G401 (cell line): ENCODE data around the gene ELOVL6. TPM values are rescaled to one million over a fixed set of nuclear protein-coding genes. Genes with fewer than 3 reads are reported as not detected.

Source experiments
- DNase-seq: peaks from one replicate; pipeline ENCODE4 v3.0.0-alpha.2; 2015; ENCODE audit warnings: low spot score
- in situ Hi-C: cut with HindIII; loops from 2 replicates; pipeline ENCODE4 v1.10.0; 2016; ENCODE audit warnings: low sequenced_read_pairs, mixed read lengths
- total RNA-seq: library from RNA; depleted of rRNA; stranded (reverse); fragments of >200 nt; shearing (Covaris generic); gene quantifications from 2 replicates; pipeline ENCODE4 v1.2.3, GENCODE V29; 2014

Gene ELOVL6
- total RNA-seq, 1 experiment from 2014 or later, result 40.5 TPM

DNA sequence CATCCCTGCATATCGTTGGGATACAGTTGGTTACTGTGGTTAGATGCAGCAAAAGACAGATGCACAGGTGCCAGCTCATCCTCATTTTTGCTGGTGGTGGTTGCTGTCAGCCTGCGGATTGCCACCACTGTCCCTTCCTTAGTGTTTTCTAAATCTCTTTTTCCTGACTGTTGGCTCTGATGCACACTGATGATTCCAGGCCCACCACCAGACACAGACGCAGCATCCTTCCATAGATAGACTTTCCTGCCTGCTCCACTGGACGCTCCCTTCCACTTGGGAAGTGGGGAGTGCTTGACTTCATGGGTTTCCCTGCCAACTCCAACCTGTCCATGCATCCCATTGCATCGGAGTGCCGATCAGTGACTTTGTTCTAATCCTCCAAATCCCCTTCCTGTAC is 184.2 kb downstream of the ELOVL6 start:
- in situ Hi-C loops, result no loop called here
- no peak for DNase-seq

DNA sequence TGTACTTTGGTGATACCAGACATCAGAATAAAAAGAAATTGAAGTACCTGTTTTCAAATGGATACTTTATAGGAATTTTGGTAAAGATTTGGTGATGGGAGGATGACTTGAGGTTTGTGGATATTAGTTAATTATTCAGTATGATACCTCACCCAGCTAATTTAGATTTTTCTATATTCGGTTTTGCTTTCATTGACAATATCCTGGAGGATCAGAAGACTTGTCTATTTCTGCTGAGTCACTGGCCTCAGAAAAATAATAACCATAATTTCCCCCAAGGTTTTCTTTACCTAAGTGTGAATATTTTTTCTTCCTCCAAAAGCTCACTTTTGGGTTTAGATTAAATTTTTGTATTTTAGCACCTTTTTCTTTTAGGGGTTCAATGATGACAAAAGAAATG is 185.5 kb downstream of the ELOVL6 start:
- DNase-seq, result no peak
- in situ Hi-C loops, result no loop called here

- DNase-seq, result no peak
- in situ Hi-C loops, result no loop called here
Observed at GRCh38 chr4:110010797-110011196, 187.6 kb downstream of the ELOVL6 start.

DNA sequence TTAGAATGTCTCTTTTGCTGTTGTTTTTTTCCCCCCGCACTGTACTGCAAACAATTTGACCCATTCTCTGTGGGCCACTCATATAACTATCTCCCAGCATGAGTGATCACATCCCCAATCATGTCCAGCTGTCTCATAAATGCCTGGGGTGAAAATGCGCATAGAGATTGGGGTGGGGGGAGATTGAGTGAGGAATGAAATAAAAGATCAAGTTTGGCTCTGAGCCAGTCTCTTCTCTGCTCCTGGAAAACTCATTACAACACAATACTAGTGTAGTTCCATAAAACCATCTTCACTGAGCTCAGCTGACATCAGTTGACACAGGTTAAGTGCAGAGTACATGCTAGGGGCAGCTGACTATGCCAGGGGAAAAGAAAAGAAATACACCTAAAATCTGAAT is 188.9 kb downstream of the ELOVL6 start:
- DNase-seq, result no peak
- in situ Hi-C loops, result no loop called here

DNA sequence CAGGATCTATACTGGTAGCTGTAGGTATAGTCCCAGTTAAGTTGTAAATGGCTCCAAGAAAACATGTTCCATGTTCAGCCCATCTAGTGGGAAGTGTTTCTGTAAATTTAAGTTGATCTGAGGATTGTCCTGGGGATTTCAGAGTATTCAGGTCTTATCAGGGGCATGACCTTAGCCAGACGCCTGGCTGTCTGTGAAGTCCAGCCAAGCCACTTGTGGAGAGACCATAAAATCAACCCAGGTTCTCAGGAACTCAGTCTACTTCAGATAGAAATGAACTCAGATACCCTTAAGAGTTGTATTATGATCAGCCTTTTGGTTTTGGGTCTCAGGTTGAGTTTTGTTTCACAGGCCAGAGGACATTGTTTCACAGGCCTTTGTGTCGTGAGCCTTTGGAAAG is 189.9 kb downstream of the ELOVL6 start:
- in situ Hi-C loops, result no loop called here
- no peak for DNase-seq

DNA sequence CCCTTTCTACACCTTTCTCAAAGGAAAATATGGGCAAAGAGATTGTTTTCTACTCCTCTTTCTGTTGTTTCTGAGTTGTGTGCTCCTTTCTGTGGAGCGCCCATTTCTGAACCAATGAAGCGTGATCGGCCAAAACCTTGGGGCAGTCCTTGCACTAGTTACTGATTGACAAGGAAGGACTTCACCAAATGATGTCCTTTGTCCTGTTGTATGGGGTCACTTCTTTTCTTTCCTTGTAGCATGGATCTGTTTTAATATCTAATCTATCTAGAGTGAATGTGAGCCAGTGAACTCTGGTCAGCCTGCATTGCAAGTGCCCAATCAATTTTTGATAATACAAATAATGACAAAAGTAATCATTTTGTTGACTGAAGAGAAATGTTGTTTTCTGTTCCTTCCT is 191.2 kb downstream of the ELOVL6 start:
- in situ Hi-C loops, result no loop called here
- no peak for DNase-seq

DNA sequence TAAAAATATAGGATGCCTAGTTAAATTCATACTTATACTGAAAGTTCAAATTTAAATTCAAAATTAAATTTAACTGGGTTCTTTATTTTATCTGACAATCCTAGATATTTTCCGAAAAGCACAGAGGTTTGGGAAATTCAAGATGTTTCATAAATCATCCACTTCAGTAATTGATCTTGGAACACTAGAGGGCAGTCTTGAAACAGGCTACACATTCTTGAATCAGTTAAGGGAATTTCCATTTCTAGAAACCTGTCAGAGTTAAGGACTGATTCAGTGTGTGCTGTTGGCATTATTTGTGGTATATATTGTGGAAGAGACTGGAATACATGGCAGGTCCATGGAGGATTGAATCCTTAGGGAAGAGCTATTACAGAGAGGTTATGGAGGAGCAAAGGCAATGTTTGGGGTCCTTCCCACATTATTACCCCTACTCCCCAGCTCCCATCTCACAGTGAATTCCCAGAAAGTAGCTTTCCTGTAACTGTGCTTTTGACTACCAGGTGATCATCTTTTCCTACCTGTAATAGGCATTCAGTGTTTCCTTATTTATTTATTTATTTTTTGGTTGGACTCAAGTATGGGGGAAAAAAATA is 192.9 kb downstream of the ELOVL6 start:
- in situ Hi-C loops, result no loop called here
- peak; percentile 63 for DNase-seq

GRCh38 chr4:110004556-110004955 is 193.9 kb downstream of the ELOVL6 start:
- in situ Hi-C loops, result no loop called here
- no peak for DNase-seq

- no peak for DNase-seq
- in situ Hi-C loops, result no loop called here
Observed at GRCh38 chr4:110003401-110004187, 194.8 kb downstream of the ELOVL6 start.

DNA sequence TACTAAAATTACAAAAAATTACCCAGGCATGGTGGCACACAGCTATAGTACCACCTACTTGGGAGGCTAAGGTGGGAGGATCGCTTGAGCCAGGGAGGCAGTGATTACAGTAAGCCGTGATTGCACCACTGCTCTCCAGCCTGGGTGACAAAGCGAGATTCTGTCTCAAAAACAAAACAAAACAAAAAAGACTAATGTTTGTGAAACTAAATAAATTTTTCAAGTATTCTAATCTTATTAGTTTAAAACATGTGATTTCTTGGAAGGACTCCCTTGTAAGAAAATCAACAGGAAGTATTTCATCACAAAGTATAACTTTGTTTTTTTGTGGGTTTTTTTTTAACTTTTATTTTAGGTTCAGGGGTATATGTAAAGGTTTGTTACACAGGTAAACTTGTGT is 196.1 kb downstream of the ELOVL6 start:
- no peak for DNase-seq
- in situ Hi-C loops, result no loop called here

GRCh38 chr4:109999585-109999912 is 198.9 kb downstream of the ELOVL6 start:
- in situ Hi-C loops, result no loop called here
- DNase-seq, result no peak

DNA sequence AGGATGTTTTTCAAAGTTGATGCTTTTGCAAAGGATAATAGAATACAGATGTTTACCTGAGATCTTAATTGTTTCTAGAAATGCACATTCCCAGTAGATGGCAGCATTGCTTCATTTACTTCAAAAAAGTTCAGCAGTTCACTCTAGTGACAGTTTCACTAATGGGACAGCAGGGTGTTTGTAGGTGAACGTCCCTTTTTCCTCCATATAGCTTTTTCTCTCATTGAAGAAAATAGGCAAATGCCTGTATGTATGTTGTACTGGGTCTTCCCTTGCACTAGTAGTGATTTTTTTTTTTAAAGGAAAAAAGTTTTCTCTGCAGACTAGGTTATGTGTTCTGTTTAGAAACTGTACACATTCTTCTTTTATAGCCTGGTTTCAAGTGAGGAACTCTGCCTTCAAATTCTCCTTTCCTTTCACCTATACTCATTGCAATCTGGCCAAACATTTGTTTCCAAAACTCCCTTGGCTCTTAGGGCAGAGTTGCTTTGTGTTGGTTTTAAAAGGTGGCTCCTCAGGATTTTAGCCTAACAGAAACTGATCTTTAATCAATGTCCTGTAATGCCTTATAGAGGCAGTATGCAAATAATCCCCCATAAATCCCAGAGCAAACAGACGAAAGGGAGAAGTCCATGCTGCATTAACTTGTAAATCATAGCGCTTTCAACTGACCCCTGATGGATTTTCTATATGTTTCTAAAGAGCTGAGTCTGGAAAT is 199.4 kb downstream of the ELOVL6 start:
- in situ Hi-C loops, result no loop called here
- peak; percentile 63 for DNase-seq

GRCh38 chr4:109996526-109996925 is 201.9 kb downstream of the ELOVL6 start:
- in situ Hi-C loops, result no loop called here
- DNase-seq, result no peak
